Measurements from ENCODE around the gene SLC47A2.

- TF ChIP-seq GATA2 (IDR thresholded peaks at IDR 0.05; ENCODE audit: low read depth, low read length) (no peak), GATA3 (IDR thresholded peaks at IDR 0.05; ENCODE audit: low read depth, low read length) (no peak)
These were observed 61.5 kb downstream of the SLC47A2 start for GRCh38 chr17:19654896-19655295.
